ENCODE data around the gene TEX48.

Gene TEX48

DNA sequence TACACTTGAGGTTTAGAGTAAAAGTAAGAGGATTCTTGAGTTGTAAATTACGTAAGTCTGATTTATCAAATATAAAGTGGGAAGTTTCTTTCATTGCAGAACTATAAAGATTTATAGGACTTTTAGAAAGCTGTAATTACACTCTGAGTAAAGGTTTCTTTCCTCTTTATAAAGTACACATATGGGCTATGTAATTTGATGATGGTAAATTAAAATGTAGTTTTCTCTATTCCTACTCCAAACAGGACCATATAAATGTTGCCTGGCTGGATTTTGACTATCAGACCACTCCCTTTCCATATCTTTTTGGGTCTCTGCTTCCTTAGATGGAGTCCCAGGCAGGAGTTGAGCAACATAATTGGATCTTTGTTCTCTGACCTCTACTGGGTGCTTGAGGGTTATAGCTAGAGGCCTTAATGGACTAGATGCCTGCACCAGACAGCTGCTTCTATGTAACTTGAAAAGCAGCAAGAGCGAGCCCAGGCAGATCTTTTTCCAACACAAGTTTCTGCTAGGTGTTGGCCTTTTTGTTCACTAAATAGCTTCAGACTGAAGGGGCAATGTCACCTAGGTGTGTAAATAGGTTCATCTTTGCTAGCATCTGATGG, 11.4 kb upstream of the TEX48 start:
- DNase-seq = no peak

DNA sequence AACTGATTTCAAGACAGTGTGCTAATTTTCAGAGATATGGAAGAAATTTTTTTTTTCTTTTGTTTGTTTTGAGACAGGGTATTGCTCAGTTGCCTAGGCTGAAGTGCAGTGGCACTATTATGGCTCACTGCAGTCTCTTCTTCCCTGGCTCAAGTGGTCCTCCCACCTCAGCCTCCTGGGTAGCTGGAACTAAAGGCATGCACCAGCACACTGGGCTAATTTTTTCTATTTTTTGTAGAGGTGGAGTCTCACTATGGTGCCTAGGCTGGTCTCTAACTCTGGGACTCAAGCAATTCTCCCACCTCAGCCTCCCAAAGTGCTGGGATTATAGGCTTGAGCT, 9.9 kb upstream of the TEX48 start:
- no peak for DNase-seq

DNA sequence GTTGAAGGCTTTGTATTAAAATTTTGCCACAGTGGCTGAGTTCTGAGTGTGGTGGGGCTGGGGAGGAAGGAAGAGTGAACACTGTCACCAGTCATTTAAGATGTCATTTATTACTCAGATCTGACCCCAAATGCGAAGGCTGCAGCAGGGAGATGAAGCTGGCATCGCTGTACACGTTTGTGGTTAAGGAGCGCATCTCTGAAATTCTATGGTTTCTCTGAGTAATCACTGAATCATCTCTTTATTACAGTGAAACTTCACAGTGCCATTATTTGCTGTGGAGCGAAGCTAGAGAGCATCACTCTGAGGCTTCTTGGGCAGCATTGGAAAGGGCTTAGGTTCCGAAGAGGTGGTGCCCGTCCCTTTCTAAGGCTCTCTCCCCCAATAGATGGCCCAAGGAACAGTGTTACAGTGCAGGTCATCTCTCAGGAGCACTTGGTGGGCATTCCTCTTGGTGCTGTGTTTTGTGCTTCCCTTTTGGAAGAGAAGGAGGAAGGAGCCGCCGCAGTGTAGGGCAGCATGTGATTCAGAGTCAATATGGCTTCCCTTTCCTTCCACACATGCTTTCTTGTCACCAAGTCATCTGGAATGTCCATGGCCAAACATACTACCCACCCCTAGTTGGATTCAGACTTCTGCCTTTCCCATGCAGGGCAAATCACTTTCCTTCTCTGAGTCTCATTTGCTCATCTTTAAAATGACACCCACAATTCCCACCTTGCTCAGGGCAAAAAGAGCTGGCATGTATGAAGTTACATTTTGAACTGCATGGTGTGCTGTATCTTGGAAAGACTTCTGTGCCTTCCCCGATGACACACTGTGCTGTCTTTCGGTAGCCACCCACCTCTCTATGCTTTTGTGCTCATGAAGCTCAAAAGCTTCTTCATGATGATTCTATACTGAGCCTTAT, 9.3 kb upstream of the TEX48 start:
- DNase-seq = peak; percentile 90

- no peak for DNase-seq
These were observed 8.3 kb upstream of the TEX48 start for GRCh38 chr9:114690308-114690707.

- no peak for DNase-seq
These were observed 7.8 kb upstream of the TEX48 start for GRCh38 chr9:114689813-114690212.

- DNase-seq = no peak
These were observed 7.1 kb upstream of the TEX48 start for GRCh38 chr9:114688909-114689610.

DNA sequence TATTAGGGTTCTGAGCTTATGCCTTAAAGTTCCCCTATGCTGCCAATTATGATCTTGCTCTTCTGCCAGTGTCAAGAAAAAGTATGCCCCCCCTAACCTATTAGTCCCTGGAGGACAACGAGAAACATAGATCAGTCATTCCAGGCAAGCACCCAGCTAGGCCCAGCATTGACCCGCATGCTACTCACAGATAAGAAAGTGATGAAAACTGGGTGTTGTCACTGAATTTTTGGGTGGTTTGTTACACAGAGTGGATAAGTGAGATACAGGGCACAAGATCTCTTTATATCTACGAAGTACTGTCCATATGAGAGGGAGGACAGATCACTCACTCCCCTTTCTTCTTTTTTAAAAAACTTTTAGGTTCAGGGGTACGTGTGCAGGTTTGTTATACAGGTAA, 6.4 kb upstream of the TEX48 start:
- no peak for DNase-seq

GRCh38 chr9:114687034-114687433, 5.0 kb upstream of the TEX48 start:
- DNase-seq = no peak

GRCh38 chr9:114685951-114686350, 4.0 kb upstream of the TEX48 start:
- no peak for DNase-seq

- no peak for DNase-seq
These were observed 2.0 kb upstream of the TEX48 start for GRCh38 chr9:114684036-114684435.

DNA sequence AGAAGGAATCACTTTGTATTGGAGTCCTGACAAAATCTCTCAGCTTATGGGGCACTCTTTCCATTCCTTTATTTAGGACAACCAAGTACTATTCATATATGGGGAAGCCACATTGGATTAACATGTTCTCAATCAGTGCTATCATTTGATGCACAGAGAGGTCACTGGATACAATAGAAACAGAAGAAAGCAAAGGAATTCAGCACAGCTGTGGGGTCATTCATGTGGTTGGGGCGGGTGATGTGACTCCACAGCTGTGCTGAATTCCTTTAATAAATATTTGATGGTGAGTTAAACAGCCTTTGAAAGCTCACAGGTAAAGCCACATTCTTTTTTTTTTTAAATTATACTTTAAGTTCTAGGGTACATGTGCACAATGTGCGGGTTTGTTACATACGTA, 854 bp upstream of the TEX48 start:
- no peak for DNase-seq

- DNase-seq = no peak
These were observed 1.6 kb downstream of the TEX48 start for GRCh38 chr9:114680259-114681001.

GRCh38 chr9:114678795-114679194, 3.2 kb downstream of the TEX48 start:
- DNase-seq = no peak

DNA sequence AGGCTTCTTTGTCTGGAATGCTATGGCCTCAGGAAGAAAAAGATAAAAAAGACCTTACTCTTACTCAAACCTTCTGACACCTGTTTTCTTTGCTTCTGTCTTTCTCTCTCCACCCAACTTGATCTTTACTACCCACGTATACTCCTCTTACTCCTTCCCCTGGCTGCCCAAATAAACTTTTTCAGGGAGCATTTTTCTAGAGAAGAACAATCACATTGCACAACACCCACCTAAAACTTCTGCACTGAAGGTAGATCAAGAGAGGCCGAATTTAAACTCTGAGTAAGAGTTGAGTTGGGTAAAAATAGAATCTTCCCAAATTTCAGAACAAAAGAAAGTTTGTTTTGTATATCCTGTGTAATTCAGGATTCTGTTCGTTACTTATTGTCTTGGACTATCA, 3.9 kb downstream of the TEX48 start:
- DNase-seq = no peak

DNA sequence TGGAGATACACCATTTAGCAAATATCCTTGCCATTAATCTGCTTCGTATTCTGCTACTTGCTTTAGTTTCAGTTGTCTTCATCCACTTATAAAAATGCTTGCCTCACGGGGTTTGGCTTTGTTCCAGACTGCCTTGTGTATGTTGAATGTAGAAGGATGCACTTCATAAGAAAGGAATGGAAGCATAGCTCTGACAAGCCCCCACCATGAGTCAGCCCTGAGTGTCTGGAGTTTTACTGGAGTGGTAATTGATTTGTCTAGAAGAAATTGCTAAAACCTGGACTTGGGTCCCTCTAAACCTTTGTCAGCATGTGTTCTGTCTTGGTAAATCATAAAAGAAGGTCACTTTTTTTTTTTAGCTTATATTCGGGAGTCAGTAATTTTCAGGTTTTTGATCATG, 4.6 kb downstream of the TEX48 start:
- DNase-seq = peak; percentile 97

DNA sequence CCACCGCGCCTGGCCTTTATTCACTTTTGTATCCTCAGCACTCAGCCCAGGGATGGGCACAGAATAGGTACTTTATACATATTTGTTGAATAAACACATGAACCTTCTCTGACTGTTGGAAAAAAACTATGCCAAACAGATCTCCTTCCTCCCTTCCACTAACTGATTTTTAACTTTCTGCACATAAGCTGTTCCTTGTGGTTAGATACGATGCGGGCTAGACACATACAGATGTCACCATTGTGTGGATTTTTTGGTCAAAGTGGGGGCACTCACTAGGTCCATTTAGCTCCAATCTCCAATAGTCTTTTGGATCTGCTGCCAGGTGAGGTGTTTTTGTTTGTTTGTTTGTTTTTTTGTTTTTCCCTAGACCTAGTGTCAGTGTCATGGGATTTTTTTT, 5.1 kb downstream of the TEX48 start:
- no peak for DNase-seq

DNA sequence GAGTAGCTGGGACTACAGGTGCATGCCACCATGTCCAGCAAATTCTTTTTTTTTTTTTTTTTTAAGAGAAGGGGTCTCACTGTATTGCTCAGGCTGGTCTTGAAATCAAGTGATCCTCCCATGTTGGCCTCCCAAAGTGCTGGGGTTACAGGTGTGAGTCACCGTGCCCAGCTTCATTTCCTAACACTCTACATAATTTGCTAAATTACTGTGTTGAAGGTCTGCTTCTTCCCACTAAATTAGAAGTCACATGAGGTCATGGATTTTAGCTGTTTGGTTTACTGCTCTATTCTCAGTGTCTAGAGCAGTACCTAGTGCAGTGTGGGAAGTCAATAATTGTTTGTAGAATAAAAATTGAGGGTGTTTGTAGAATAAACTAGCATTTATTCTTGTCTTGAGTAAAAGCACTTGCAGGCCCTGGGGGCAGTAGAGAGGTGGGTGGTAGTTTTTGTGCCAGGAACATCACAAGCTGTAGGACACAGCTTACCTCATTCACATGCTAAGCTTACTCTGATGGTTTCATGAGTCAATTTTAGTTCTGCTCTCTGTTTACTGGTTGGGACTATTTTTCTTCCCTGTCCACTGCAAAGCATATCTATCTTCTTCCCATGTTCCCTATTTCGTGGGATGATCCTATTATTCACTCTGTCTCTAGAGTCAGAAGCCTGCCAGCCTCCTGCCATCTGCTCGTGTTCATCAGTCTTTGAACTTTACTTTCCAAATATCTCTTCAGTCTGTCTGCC, 7.0 kb downstream of the TEX48 start:
- DNase-seq = no peak

- DNase-seq = no peak
These were observed 7.8 kb downstream of the TEX48 start for GRCh38 chr9:114674076-114674797.

DNA sequence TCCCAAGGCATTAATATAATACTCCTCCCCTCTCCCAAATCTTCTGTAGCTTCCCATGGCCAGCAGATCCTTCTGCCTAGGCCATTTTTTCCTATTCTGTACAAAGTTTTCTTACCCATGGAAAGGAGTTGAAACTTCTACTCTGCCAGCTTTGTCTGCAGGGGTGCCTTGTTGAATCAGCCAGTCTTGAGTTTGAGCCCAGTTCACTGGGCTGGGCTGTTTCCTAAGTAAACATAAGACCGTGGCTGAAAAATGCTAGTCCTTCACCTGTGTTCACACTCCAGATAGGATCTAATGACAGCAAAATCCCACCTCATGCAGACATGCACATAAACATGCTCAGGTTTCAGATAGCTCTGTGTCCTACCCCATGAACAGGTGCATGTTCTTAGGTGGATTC, 10.4 kb downstream of the TEX48 start:
- DNase-seq = no peak

- no peak for DNase-seq
These were observed 12.0 kb downstream of the TEX48 start for GRCh38 chr9:114669961-114670360.

- DNase-seq = no peak
These were observed 13.8 kb downstream of the TEX48 start for GRCh38 chr9:114668146-114668545.

DNA sequence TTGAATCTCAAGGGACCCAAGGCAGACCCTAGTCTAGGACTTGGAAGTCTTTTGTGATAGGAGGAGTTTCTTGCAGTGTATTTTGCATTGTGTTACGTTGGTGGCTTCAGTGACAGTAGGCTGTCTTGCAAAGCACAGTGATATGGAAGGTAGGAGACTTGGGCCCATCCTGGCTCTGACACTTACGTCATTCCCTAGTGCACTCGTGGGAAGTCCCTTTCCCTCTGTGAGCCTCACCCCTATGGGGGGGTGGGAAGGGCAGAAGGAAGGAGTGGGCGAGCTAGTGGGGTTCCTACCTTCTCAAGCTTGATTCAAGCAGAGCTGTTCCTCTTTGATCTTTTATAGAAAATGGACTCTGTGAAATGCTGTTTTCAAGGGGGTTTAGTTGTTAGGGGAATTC, 15.1 kb downstream of the TEX48 start:
- no peak for DNase-seq

All from NCI-H226 (cell line).